AG09319 (cell line): ENCODE data around the gene LRPAP1.

Experiments used
- DNase-seq: peaks from one replicate; pipeline ENCODE4 v3.0.0-alpha.2; 2010; ENCODE audit warnings: low read depth; ENCODE audit errors: extremely low read depth
- TF ChIP-seq, protein P1 (sequence below): IDR thresholded peaks from 2 replicates; pipeline ENCODE4 v1.5.1; 2011; ENCODE audit warnings: low read depth, mild to moderate bottlenecking, inconsistent platforms, low read length, moderate library complexity

LRPAP1 gene

GRCh38 chr4:3481783-3482393, 50.3 kb downstream of the LRPAP1 start:
- TF ChIP-seq, protein P1, sequence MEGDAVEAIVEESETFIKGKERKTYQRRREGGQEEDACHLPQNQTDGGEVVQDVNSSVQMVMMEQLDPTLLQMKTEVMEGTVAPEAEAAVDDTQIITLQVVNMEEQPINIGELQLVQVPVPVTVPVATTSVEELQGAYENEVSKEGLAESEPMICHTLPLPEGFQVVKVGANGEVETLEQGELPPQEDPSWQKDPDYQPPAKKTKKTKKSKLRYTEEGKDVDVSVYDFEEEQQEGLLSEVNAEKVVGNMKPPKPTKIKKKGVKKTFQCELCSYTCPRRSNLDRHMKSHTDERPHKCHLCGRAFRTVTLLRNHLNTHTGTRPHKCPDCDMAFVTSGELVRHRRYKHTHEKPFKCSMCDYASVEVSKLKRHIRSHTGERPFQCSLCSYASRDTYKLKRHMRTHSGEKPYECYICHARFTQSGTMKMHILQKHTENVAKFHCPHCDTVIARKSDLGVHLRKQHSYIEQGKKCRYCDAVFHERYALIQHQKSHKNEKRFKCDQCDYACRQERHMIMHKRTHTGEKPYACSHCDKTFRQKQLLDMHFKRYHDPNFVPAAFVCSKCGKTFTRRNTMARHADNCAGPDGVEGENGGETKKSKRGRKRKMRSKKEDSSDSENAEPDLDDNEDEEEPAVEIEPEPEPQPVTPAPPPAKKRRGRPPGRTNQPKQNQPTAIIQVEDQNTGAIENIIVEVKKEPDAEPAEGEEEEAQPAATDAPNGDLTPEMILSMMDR, result no peak
- no peak for DNase-seq

- TF ChIP-seq, protein P1, result no peak
- DNase-seq, result no peak
Measured at GRCh38 chr4:3481113-3481531, 51.1 kb downstream of the LRPAP1 start.

GRCh38 chr4:3480528-3481112, 51.6 kb downstream of the LRPAP1 start:
- peak; percentile 27 for DNase-seq
- TF ChIP-seq, protein P1, result peak; percentile 100

GRCh38 chr4:3479358-3480101, 52.7 kb downstream of the LRPAP1 start:
- DNase-seq, result no peak
- TF ChIP-seq, protein P1, result no peak

DNA sequence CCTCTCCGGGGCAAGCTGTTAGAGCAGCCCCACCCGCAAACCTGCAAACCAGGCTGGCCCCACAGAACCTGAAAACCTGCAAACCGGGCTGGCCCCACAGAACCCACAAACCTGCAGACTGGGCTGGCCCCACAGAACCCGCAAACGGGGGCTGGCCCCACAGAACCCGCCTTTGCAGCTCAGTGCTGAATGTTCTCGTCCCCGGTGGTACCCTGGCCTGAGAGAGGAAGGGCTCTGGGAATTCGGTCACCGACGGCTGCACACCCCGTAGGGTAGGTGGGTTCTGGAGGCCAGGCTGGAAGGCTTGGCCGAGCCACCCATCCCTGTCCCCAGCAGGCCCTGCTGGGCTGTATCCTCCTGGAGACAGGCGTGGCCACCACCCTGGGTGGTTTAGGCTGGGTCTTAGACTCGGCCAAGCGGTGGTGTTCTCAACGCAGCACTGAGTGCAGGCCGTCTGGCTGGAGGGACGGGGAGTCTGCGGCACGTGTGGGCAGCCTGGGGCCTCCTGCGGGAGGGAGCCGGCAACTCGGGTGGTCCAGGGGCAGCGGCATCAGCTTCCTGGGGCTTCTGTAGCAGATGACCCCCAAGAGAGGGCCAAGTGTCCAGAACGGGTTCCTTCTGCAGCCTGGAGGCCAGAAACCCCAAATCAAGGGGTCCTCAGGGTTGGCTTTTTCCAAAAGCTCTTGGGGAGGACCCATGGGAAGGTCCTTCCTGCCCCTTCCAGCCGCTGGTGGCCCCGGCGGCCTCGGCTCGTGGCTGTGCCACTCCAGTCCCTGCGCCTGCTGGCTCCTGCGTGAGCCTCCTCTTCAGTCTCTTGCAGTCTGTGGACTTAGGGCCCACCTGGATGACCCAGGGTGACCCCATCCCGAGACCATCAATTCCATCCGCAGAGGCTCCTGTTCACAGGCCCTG, 53.5 kb downstream of the LRPAP1 start:
- TF ChIP-seq, protein P1, result no peak
- DNase-seq, result no peak

GRCh38 chr4:3477750-3478430, 54.3 kb downstream of the LRPAP1 start:
- TF ChIP-seq, protein P1, result no peak
- no peak for DNase-seq
